Measurements from ENCODE around the gene EBLN2. TPM values are rescaled to one million over a fixed set of nuclear protein-coding genes. Genes with fewer than 3 reads are reported as not detected.

The EBLN2 gene
- total and polyA plus RNA-seq, 9 of the 15 experiments (the other 6 are each of a cell fraction or from before 2014, with no cell fraction given), result 0.39 to 4.6 (median 2.2) TPM

- 58% methylated on average over 2 of the region's 2 CpGs for WGBS (ENCODE audit: insufficient coverage, low coverage, missing lambda C conversion rate)
- no TSS peak for BruUV-seq (replicated peaks)
- ChIA-PET POLR2A (interaction anchor here (0.9 kb wide), 1 partner anchor 10 kb away, joined by 3 read pairs; no protein-coding TSS in a partner anchor), CTCF (ENCODE audit: low intra/inter-chr PET ratio) (no interaction called here)
- no peaks in the 10 kb centered on the region for H3K9me1 ChIP-seq (ENCODE audit: control insufficient read depth, insufficient read depth, low read length)
- intact Hi-C loops (cut with micrococcal nuclease), result no loop called here
- H3K36me3 ChIP-seq (ENCODE audit: control insufficient read depth, insufficient read depth, low read length), result peaks cover 44% of the 10 kb centered on the region; the same call in 1 of the 3 replicates
- DNase-seq (ENCODE audit: extremely low read depth in 1 of 4, low spot score in 3 of 4) (no peak), ATAC-seq (no peak), FAIRE-seq (no peak)
- no peak overlapping the region for H2AFZ ChIP-seq (ENCODE audit: low read depth, low read length)
- in situ Hi-C loops (cut with MboI), result no loop called here
- no peaks in the 10 kb centered on the region for H3K27me3 ChIP-seq (ENCODE audit: control insufficient read depth in 2 of 2, insufficient read depth in 2 of 2, low read length in 2 of 2)
- no peak overlapping the region for H3K4me3 ChIP-seq
- no peak overlapping the region for H3K9ac ChIP-seq (ENCODE audit: insufficient read depth in 1 of 2, low read depth in 2 of 2, low read length in 2 of 2)
- no peak overlapping the region for H3K4me2 ChIP-seq (ENCODE audit: insufficient read depth, low read length)
- H4K20me1 ChIP-seq (replicated peaks; ENCODE audit: control insufficient read depth, insufficient read depth, low read length), result peaks cover 8% of the 10 kb centered on the region; the same call in 1 of the 2 replicates
- H3K79me2 ChIP-seq (ENCODE audit: control insufficient read depth, insufficient read depth, low read length), result peaks cover 97% of the 10 kb centered on the region
- peaks cover 0 to 6% of the 10 kb centered on the region in 2 experiments; a peak in 3 of 5 replicates for H3K4me1 ChIP-seq (replicated peaks in 1 of 2; ENCODE audit: control insufficient read depth in 2 of 2, insufficient read depth in 2 of 2, low read length in 2 of 2)
- no peak overlapping the region for H3K27ac ChIP-seq (ENCODE audit: extremely low read depth, low read depth, low read length)
- H3K9me3 ChIP-seq (replicated peaks; ENCODE audit: control insufficient read depth, insufficient read depth, low read depth, low read length), result no peaks in the 10 kb centered on the region
- TF ChIP-seq ZNF57 (CRISPR knock-in tag; IDR thresholded peaks at IDR 0.05) (no peak), PURB (CRISPR knock-in tag; IDR thresholded peaks at IDR 0.05; ENCODE audit: low read depth) (no peak), NFIX (CRISPR knock-in tag; IDR thresholded peaks at IDR 0.05; ENCODE audit: low read depth) (no peak), ZNF444 (CRISPR knock-in tag; IDR thresholded peaks at IDR 0.05) (no peak), XRCC4 (IDR thresholded peaks at IDR 0.05; ENCODE audit: extremely low read depth, insufficient read depth, insufficient read length) (no peak), ZNF436 (CRISPR knock-in tag; IDR thresholded peaks at IDR 0.05) (no peak), DIDO1 (tag; IDR thresholded peaks at IDR 0.05; ENCODE audit: low read depth) (no peak), BRF1 (IDR thresholded peaks at IDR 0.05; ENCODE audit: borderline replicate concordance, extremely low read depth, insufficient read length) (no peak), NCOR1 (IDR thresholded peaks at IDR 0.05) (no peak), HSF4 (CRISPR knock-in tag; IDR thresholded peaks at IDR 0.05; ENCODE audit: borderline replicate concordance) (no peak), BCLAF1 (IDR thresholded peaks at IDR 0.05; ENCODE audit: borderline replicate concordance in 1 of 2, control insufficient read depth in 1 of 2, low read depth in 2 of 2, low read length in 1 of 2) (no peak), SAP30 (IDR thresholded peaks at IDR 0.05; ENCODE audit: borderline replicate concordance, insufficient read depth, low read depth, low read length, poor library complexity, severe bottlenecking) (no peak), ATF7 (IDR thresholded peaks at IDR 0.05) (no peak)
These were observed 15.3 kb upstream of the EBLN2 start for GRCh38 chr3:73046195-73046594.

Data from K562 (cell line).